Measurements from ENCODE around the gene VAMP2. TPM values are rescaled to one million over a fixed set of nuclear protein-coding genes. Genes with fewer than 3 reads are reported as not detected.

VAMP2 gene
- total and polyA plus RNA-seq, 3 donors from 2014 or later: 66.3 to 116 (median 76.5) TPM

DNA sequence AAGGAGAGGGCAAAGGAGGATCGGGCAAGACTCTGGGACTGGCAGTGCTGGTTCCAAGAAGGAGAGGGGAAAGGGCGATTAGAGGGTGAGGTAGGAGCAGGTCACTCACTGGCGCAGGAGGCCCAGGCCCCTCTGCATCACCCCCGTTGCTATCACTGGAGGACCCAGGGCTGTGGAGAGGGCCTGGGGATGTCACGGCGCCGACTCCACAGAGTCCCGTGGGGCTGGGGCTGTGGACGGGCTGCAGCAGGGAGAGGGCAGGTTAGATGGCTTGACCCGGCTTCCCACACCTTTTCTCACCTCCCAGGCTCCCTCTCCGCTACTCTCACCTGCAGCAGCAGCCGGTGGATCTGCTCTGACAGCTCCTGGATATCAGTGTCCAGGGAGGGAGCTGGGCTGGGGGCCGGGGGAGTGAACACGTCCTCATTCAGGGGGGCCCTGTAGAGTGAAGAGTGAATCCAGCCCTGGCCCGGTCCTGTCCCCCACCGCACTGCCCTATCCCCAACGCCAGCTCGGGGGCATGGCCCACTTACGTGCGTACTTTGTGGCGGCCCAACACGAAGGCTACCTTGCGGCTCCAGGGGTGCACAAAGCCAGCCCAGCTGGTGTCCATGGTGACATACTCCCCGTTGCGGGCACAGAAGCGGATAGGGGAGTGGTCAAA lies 15.5 kb downstream of the VAMP2 start:
- DNase-seq: no peak
- TF ChIP-seq POLR2A (IDR thresholded peaks at IDR 0.05): no peak
- TF ChIP-seq, protein P1, sequence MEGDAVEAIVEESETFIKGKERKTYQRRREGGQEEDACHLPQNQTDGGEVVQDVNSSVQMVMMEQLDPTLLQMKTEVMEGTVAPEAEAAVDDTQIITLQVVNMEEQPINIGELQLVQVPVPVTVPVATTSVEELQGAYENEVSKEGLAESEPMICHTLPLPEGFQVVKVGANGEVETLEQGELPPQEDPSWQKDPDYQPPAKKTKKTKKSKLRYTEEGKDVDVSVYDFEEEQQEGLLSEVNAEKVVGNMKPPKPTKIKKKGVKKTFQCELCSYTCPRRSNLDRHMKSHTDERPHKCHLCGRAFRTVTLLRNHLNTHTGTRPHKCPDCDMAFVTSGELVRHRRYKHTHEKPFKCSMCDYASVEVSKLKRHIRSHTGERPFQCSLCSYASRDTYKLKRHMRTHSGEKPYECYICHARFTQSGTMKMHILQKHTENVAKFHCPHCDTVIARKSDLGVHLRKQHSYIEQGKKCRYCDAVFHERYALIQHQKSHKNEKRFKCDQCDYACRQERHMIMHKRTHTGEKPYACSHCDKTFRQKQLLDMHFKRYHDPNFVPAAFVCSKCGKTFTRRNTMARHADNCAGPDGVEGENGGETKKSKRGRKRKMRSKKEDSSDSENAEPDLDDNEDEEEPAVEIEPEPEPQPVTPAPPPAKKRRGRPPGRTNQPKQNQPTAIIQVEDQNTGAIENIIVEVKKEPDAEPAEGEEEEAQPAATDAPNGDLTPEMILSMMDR (IDR thresholded peaks at IDR 0.05): no peak
- no peaks in the 10 kb centered on the region for H3K27me3 ChIP-seq
- H3K9me3 ChIP-seq: no peaks in the 10 kb centered on the region
- no peaks in the 10 kb centered on the region for H3K36me3 ChIP-seq (ENCODE audit: low read depth, missing control alignments)
- intact Hi-C loops (cut with DNase I; ENCODE audit: low total_unique reads): no loop called here
- H3K27ac ChIP-seq: peak overlapping the region in 1 of 2 donors; percentile 62
- H3K4me1 ChIP-seq: peaks cover 12% of the 10 kb centered on the region
- 85 to 90% methylated on average over 17 to 25 of the region's 26 CpGs for WGBS, 2 donors
- no peak overlapping the region for H3K4me3 ChIP-seq

GRCh38 chr17:8146381-8147140 lies 16.2 kb downstream of the VAMP2 start:
- 85 to 87% methylated on average over 12 to 14 of the region's 14 CpGs for WGBS, 2 donors
- Histone ChIP-seq H3K9me3 (no peaks in the 10 kb centered on the region), H3K4me3 (no peak overlapping the region), H3K27me3 (no peaks in the 10 kb centered on the region), H3K27ac (peak overlapping the region in 1 of 2 donors; percentile 62), H3K36me3 (ENCODE audit: low read depth, missing control alignments) (no peaks in the 10 kb centered on the region), H3K4me1 (peaks cover 12% of the 10 kb centered on the region)
- DNase-seq: no peak
- TF ChIP-seq POLR2A (IDR thresholded peaks at IDR 0.05): no peak
- TF ChIP-seq, protein P1 (IDR thresholded peaks at IDR 0.05): no peak
- intact Hi-C loops (cut with DNase I; ENCODE audit: low total_unique reads): no loop called here

DNA sequence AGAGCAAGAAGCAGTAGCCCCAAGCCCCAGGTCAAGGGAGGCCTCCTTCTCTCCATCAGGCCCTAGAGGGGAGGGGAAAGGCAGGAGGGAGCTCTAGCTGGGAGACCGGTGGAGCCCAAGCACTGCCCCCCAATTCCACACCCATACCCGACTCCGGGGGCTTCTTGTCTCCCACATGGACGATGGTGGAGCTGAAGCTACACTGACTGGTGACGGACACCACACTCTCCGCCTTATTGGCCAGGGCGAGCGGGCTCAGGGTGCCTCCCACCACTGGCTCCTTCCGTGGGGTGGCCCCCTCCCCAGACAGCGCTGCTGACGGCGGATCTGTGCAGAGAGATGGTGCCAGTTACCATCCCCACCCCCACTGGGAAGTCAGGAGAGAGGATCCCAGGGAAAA lies 16.9 kb downstream of the VAMP2 start:
- H3K4me1 ChIP-seq: peaks cover 12% of the 10 kb centered on the region
- TF ChIP-seq POLR2A (IDR thresholded peaks at IDR 0.05): no peak
- TF ChIP-seq, protein P1 (IDR thresholded peaks at IDR 0.05): no peak
- H3K27ac ChIP-seq: peak overlapping the region in 1 of 2 donors; percentile 62
- intact Hi-C loops (cut with DNase I; ENCODE audit: low total_unique reads): no loop called here
- H3K9me3 ChIP-seq: no peaks in the 10 kb centered on the region
- WGBS, 2 donors: 85 to 95% methylated on average over 2 to 12 of the region's 12 CpGs
- no peak overlapping the region for H3K4me3 ChIP-seq
- DNase-seq: no peak
- no peaks in the 10 kb centered on the region for H3K27me3 ChIP-seq
- no peaks in the 10 kb centered on the region for H3K36me3 ChIP-seq (ENCODE audit: low read depth, missing control alignments)

- no peak overlapping the region for H3K27ac ChIP-seq
- no peak for TF ChIP-seq POLR2A (IDR thresholded peaks at IDR 0.05)
- TF ChIP-seq, protein P1 (IDR thresholded peaks at IDR 0.05): no peak
- WGBS, 2 donors: 85 to 95% methylated on average over 5 to 15 of the region's 15 CpGs
Measured at GRCh38 chr17:8144401-8145231, 18.1 kb downstream of the VAMP2 start.

More at GRCh38 chr17:8144401-8145231, 18.1 kb downstream of the VAMP2 start:
- H3K27me3 ChIP-seq: no peaks in the 10 kb centered on the region
- no peaks in the 10 kb centered on the region for H3K9me3 ChIP-seq
- intact Hi-C loops (cut with DNase I; ENCODE audit: low total_unique reads): no loop called here
- DNase-seq: no peak
- no peak overlapping the region for H3K4me3 ChIP-seq
- no peaks in the 10 kb centered on the region for H3K36me3 ChIP-seq (ENCODE audit: low read depth, missing control alignments)
- no peaks in the 10 kb centered on the region for H3K4me1 ChIP-seq
